Posterior cingulate gyrus (tissue), 11 donors: ENCODE data around the gene MRPL53.

Experiments
- DNase-seq, 10 donors: peaks; one replicate each; pipeline versions ENCODE4 v3.0.0 to v3.0.0-alpha.2; 2020 to 2021; ENCODE audit warnings: mixed read lengths in 3 of 10
- intact Hi-C: fragments of 100-400 bp; cut with DNase I; formaldehyde crosslinking; loops from one replicate; pipeline ENCODE4 v1.15.1; 2023

MRPL53 gene

GRCh38 chr2:74439373-74439772 lies 33.1 kb downstream of the MRPL53 start:
- intact Hi-C loops: no loop called here
- peak in 2 of 10 donors; percentile 66 to 75 for DNase-seq

- peak in 1 of 10 donors; percentile 11 for DNase-seq
- intact Hi-C loops: no loop called here
Observed at GRCh38 chr2:74438248-74438647, 34.2 kb downstream of the MRPL53 start.

- DNase-seq: peak in 1 of 10 donors; percentile 34
- intact Hi-C loops: no loop called here
Observed at GRCh38 chr2:74436848-74437695, 35.4 kb downstream of the MRPL53 start.

GRCh38 chr2:74436111-74436805 lies 36.2 kb downstream of the MRPL53 start:
- peak in 2 of 10 donors; percentile 62 to 82 for DNase-seq
- intact Hi-C loops: no loop called here

- intact Hi-C loops: no loop called here
- DNase-seq: peak in 1 of 10 donors; percentile 79
Observed at GRCh38 chr2:74430502-74430901, 42.0 kb downstream of the MRPL53 start.

GRCh38 chr2:74429487-74430451 lies 42.7 kb downstream of the MRPL53 start:
- DNase-seq: no peak
- intact Hi-C loops: no loop called here

- peak in 1 of 10 donors; percentile 39 for DNase-seq
- intact Hi-C loops: no loop called here
Observed at GRCh38 chr2:74428675-74429074, 43.8 kb downstream of the MRPL53 start.

- intact Hi-C loops: no loop called here
- no peak for DNase-seq
Observed at GRCh38 chr2:74427551-74427950, 44.9 kb downstream of the MRPL53 start.

- intact Hi-C loops: no loop called here
- DNase-seq: peak in 1 of 10 donors; percentile 72
Observed at GRCh38 chr2:74426181-74426758, 46.2 kb downstream of the MRPL53 start.

- DNase-seq: peak in 1 of 10 donors; percentile 52
- intact Hi-C loops: no loop called here
Observed at GRCh38 chr2:74425523-74425922, 47.0 kb downstream of the MRPL53 start.

GRCh38 chr2:74424995-74425406 lies 47.5 kb downstream of the MRPL53 start:
- DNase-seq: peak in 2 of 10 donors; percentile 64 to 78
- intact Hi-C loops: loop anchor here (5.0 kb wide), 1 partner anchor 32 kb away; the partner anchor contains the start of genes INO80B and WBP1

GRCh38 chr2:74424139-74424992 lies 48.1 kb downstream of the MRPL53 start:
- intact Hi-C loops: loop anchor here (5.0 kb wide), 1 partner anchor 33 kb away; the partner anchor contains the start of genes INO80B and WBP1
- peak in 2 of 10 donors; percentile 23 to 61 for DNase-seq

GRCh38 chr2:74423231-74424095 lies 49.0 kb downstream of the MRPL53 start:
- intact Hi-C loops: loop anchor here (5.0 kb wide), 1 partner anchor 34 kb away; the partner anchor contains the start of genes INO80B and WBP1
- DNase-seq: peak in 3 of 10 donors; percentile 61 to 82 (median 66)
